Epithelial cell of proximal tubule (primary cell): ENCODE data around the gene PCSK5. TPM values are rescaled to one million over a fixed set of nuclear protein-coding genes. Genes with fewer than 3 reads are reported as not detected.
A peak's percentile ranks its signal among the peaks of the same experiment; 100 is the strongest.
"Not testable (repeated sequence)": the region's sequence is repeated elsewhere in the genome, so short reads cannot be mapped to it uniquely, and the experiment has no call there.

Experiments used
- DNase-seq: peaks from one replicate; pipeline ENCODE4 v3.0.0-alpha.2; 2011; ENCODE audit warnings: low read depth
- H3K4me3 ChIP-seq: 2 replicates; pipeline ENCODE4 v1.5.1; 2011; ENCODE audit warnings: low read depth, mild to moderate bottlenecking, low read length
- CTCF ChIP-seq: conservative IDR thresholded peaks from 2 replicates; pipeline ENCODE4 v1.5.1; 2012; ENCODE audit warnings: low read depth, mild to moderate bottlenecking, low read length
- total RNA-seq: library from RNA; depleted of rRNA; stranded (reverse); fragments of >200 nt; gene quantifications from 2 replicates; pipeline ENCODE4 v1.2.3, GENCODE V29; 2015

Gene PCSK5
- total RNA-seq, 1 donor from 2014 or later: 23.2 TPM

GRCh38 chr9:76294301-76294700 is 403.8 kb downstream of the PCSK5 start:
- DNase-seq: no peak
- no peak overlapping the region for H3K4me3 ChIP-seq
- no peak for TF ChIP-seq CTCF

GRCh38 chr9:76296561-76297310 is 406.3 kb downstream of the PCSK5 start:
- no peak for TF ChIP-seq CTCF
- no peak overlapping the region for H3K4me3 ChIP-seq
- DNase-seq: no peak

- no peak overlapping the region for H3K4me3 ChIP-seq
- TF ChIP-seq CTCF: no peak
- no peak for DNase-seq
Observed at GRCh38 chr9:76297721-76298239, 407.3 kb downstream of the PCSK5 start.

- peak; percentile 38 for TF ChIP-seq CTCF
- no peak for DNase-seq
- H3K4me3 ChIP-seq: no peak overlapping the region
Observed at GRCh38 chr9:76298521-76299144, 408.2 kb downstream of the PCSK5 start.

GRCh38 chr9:76302543-76302942 is 412.1 kb downstream of the PCSK5 start:
- no peak for TF ChIP-seq CTCF
- DNase-seq: no peak

GRCh38 chr9:76302947-76303550 is 412.6 kb downstream of the PCSK5 start:
- H3K4me3 ChIP-seq: no peak overlapping the region
- DNase-seq: no peak
- TF ChIP-seq CTCF: peak; percentile 65

More at GRCh38 chr9:76302543-76302942, 412.1 kb downstream of the PCSK5 start:
- no peak overlapping the region for H3K4me3 ChIP-seq

GRCh38 chr9:76307047-76307446 is 416.6 kb downstream of the PCSK5 start:
- not testable (repeated sequence) for H3K4me3 ChIP-seq, DNase-seq
